KMS-11 (cell line): ENCODE measurements around the gene THEM4.

Experiments
- H2AFZ ChIP-seq: fragments of 200-600 bp; sonication (generic); 2 replicates; pipeline ENCODE4 v1.6.1; 2016; ENCODE audit warnings: antibody characterized with exemption, mixed run types, low read depth
- H3K27ac ChIP-seq: fragments of 200-600 bp; sonication (generic); 2 replicates; pipeline ENCODE4 v1.6.1; 2016; ENCODE audit warnings: mild to moderate bottlenecking, mixed run types
- H3K27me3 ChIP-seq: fragments of 200-600 bp; sonication (generic); 2 replicates; pipeline ENCODE4 v1.6.1; 2017; ENCODE audit warnings: mild to moderate bottlenecking, low read depth, mixed run types, moderate library complexity; ENCODE audit not compliant: insufficient read depth
- H3K36me3 ChIP-seq: fragments of 200-600 bp; sonication (generic); 2 replicates; pipeline ENCODE4 v1.6.1; 2017; ENCODE audit warnings: mild to moderate bottlenecking, mixed run types; ENCODE audit not compliant: insufficient read depth
- H3K4me1 ChIP-seq: fragments of 200-600 bp; sonication (generic); 2 replicates; pipeline ENCODE4 v1.6.1; 2016; ENCODE audit warnings: mild to moderate bottlenecking, low read depth, mixed run types; ENCODE audit not compliant: poor library complexity, severe bottlenecking
- H3K4me2 ChIP-seq: fragments of 200-600 bp; sonication (generic); 2 replicates; pipeline ENCODE4 v1.7.0; 2016; ENCODE audit warnings: mild to moderate bottlenecking, mixed run types
- H3K4me3 ChIP-seq: fragments of 200-600 bp; sonication (generic); IDR thresholded peaks from 2 replicates; pipeline ENCODE4 v1.6.1; 2017; ENCODE audit warnings: low read depth, low read length, mixed read lengths; ENCODE audit not compliant: insufficient read depth
- H3K79me2 ChIP-seq: fragments of 200-600 bp; sonication (generic); 2 replicates; pipeline ENCODE4 v1.6.1; 2016; ENCODE audit warnings: low read depth, mixed run types; ENCODE audit not compliant: insufficient read depth
- H3K9ac ChIP-seq: fragments of 200-600 bp; sonication (generic); 2 replicates; pipeline ENCODE4 v1.6.1; 2016; ENCODE audit warnings: mild to moderate bottlenecking, mixed run types
- H4K20me1 ChIP-seq: fragments of 200-600 bp; sonication (generic); 2 replicates; pipeline ENCODE4 v1.6.1; 2016; ENCODE audit warnings: mild to moderate bottlenecking, mixed run types; ENCODE audit not compliant: insufficient read depth
- CTCF ChIP-seq: fragments of 200-600 bp; sonication (generic); conservative IDR thresholded peaks from 2 replicates; pipeline ENCODE4 v1.6.1; 2017; ENCODE audit warnings: low read depth, mild to moderate bottlenecking, antibody characterized with exemption, low read length, moderate library complexity, mixed read lengths

THEM4 gene

GRCh38 chr1:151867765-151868411, 41.4 kb downstream of the THEM4 start:
- Histone ChIP-seq H3K79me2 (no peaks in the 10 kb centered on the region), H3K4me2 (no peak overlapping the region), H2AFZ (no peak overlapping the region), H3K36me3 (no peaks in the 10 kb centered on the region), H3K4me3 (no peak overlapping the region), H3K4me1 (no peaks in the 10 kb centered on the region), H3K27ac (no peak overlapping the region), H3K9ac (no peak overlapping the region), H3K27me3 (no peaks in the 10 kb centered on the region), H4K20me1 (no peaks in the 10 kb centered on the region)
- TF ChIP-seq CTCF: no peak

- H3K27ac ChIP-seq: no peak overlapping the region
- no peaks in the 10 kb centered on the region for H4K20me1 ChIP-seq
- H3K79me2 ChIP-seq: no peaks in the 10 kb centered on the region
- no peak overlapping the region for H2AFZ ChIP-seq
- no peak for TF ChIP-seq CTCF
- H3K9ac ChIP-seq: no peak overlapping the region
- H3K27me3 ChIP-seq: no peaks in the 10 kb centered on the region
- peaks cover 5% of the 10 kb centered on the region for H3K4me1 ChIP-seq
- H3K36me3 ChIP-seq: no peaks in the 10 kb centered on the region
- H3K4me3 ChIP-seq: no peak overlapping the region
- H3K4me2 ChIP-seq: no peak overlapping the region
These were observed 42.0 kb downstream of the THEM4 start for GRCh38 chr1:151867321-151867720.

- Histone ChIP-seq H2AFZ (no peak overlapping the region), H3K4me1 (peaks cover 5% of the 10 kb centered on the region), H3K27me3 (no peaks in the 10 kb centered on the region), H3K36me3 (no peaks in the 10 kb centered on the region), H4K20me1 (no peaks in the 10 kb centered on the region), H3K4me2 (no peak overlapping the region), H3K79me2 (no peaks in the 10 kb centered on the region), H3K9ac (no peak overlapping the region), H3K4me3 (no peak overlapping the region), H3K27ac (no peak overlapping the region)
- no peak for TF ChIP-seq CTCF
These were observed 44.9 kb downstream of the THEM4 start for GRCh38 chr1:151864411-151864810.

- Histone ChIP-seq H3K9ac (no peak overlapping the region), H2AFZ (no peak overlapping the region), H3K4me1 (peaks cover 5% of the 10 kb centered on the region), H3K27ac (no peak overlapping the region), H3K4me3 (no peak overlapping the region), H3K4me2 (no peak overlapping the region), H3K27me3 (no peaks in the 10 kb centered on the region), H3K36me3 (no peaks in the 10 kb centered on the region), H3K79me2 (no peaks in the 10 kb centered on the region), H4K20me1 (no peaks in the 10 kb centered on the region)
- no peak for TF ChIP-seq CTCF
These were observed 46.7 kb downstream of the THEM4 start for GRCh38 chr1:151862604-151863003.
